ENCODE measurements around the gene PKD2.
"Not testable (repeated sequence)": the region's sequence is repeated elsewhere in the genome, so short reads cannot be mapped to it uniquely, and the experiment has no call there.

The PKD2 gene

GRCh38 chr4:88106205-88106604 lies 98.8 kb downstream of the PKD2 start:
- H3F3A ChIP-seq (ENCODE audit: insufficient read depth, low read length) = no peaks in the 10 kb centered on the region; the same call in 1 of the 2 replicates
- no peaks in the 10 kb centered on the region for H3K9me3 ChIP-seq (replicated peaks; ENCODE audit: insufficient read depth, low read length)
- no peak overlapping the region for H2AFZ ChIP-seq (ENCODE audit: low read length)
- H3K9me2 ChIP-seq (replicated peaks; ENCODE audit: insufficient read depth, low read length) = no peaks in the 10 kb centered on the region
- H3K36me3 ChIP-seq (replicated peaks; ENCODE audit: insufficient read depth, low read length) = no peaks in the 10 kb centered on the region
- no peak for TF ChIP-seq EZH2 (optimal IDR thresholded peaks at IDR 0.05; ENCODE audit: low read depth, low read length)
- no peaks in the 10 kb centered on the region for H3K27me3 ChIP-seq (replicated peaks; ENCODE audit: insufficient read depth, low read length)
- DNase-seq = no peak
- no peaks in the 10 kb centered on the region for H3K79me2 ChIP-seq (ENCODE audit: low read length)
- no peak overlapping the region for H3K4me2 ChIP-seq (ENCODE audit: low read depth, low read length)
- no peak overlapping the region for H3K9ac ChIP-seq (ENCODE audit: low read length)
- H3K4me1 ChIP-seq (ENCODE audit: low read length) = peaks cover 15% of the 10 kb centered on the region
- H3K27ac ChIP-seq (ENCODE audit: low read length) = no peak overlapping the region
- no peak overlapping the region for H3K4me3 ChIP-seq (ENCODE audit: low read length)
- H4K20me1 ChIP-seq (ENCODE audit: insufficient read depth, low read length) = no peaks in the 10 kb centered on the region

- Histone ChIP-seq H3K79me2 (ENCODE audit: low read length) (no peaks in the 10 kb centered on the region), H3K4me2 (ENCODE audit: low read depth, low read length) (no peak overlapping the region), H3K9me2 (replicated peaks; ENCODE audit: insufficient read depth, low read length) (no peaks in the 10 kb centered on the region), H3K4me3 (ENCODE audit: low read length) (no peak overlapping the region), H3K27me3 (replicated peaks; ENCODE audit: insufficient read depth, low read length) (no peaks in the 10 kb centered on the region), H4K20me1 (ENCODE audit: insufficient read depth, low read length) (no peaks in the 10 kb centered on the region), H3F3A (ENCODE audit: insufficient read depth, low read length) (no peaks in the 10 kb centered on the region; the same call in 1 of the 2 replicates), H3K36me3 (replicated peaks; ENCODE audit: insufficient read depth, low read length) (no peaks in the 10 kb centered on the region), H3K27ac (ENCODE audit: low read length) (no peak overlapping the region), H3K9me3 (replicated peaks; ENCODE audit: insufficient read depth, low read length) (no peaks in the 10 kb centered on the region), H3K9ac (ENCODE audit: low read length) (no peak overlapping the region), H3K4me1 (ENCODE audit: low read length) (peaks cover 9% of the 10 kb centered on the region), H2AFZ (ENCODE audit: low read length) (no peak overlapping the region)
- DNase-seq = no peak
- TF ChIP-seq EZH2 (optimal IDR thresholded peaks at IDR 0.05; ENCODE audit: low read depth, low read length) (no peak), CTCF (IDR thresholded peaks at IDR 0.05; ENCODE audit: low read length) (no peak), EZH2phosphoT487 (IDR thresholded peaks at IDR 0.05; ENCODE audit: low read length) (no peak)
These were observed 100.1 kb downstream of the PKD2 start for GRCh38 chr4:88107406-88108107.

GRCh38 chr4:88108108-88108465 lies 100.7 kb downstream of the PKD2 start:
- H3K9ac ChIP-seq (ENCODE audit: low read length); H4K20me1 ChIP-seq (ENCODE audit: insufficient read depth, low read length); H2AFZ ChIP-seq (ENCODE audit: low read length); H3K27me3 ChIP-seq (replicated peaks; ENCODE audit: insufficient read depth, low read length); DNase-seq; H3K9me3 ChIP-seq (replicated peaks; ENCODE audit: insufficient read depth, low read length); H3F3A ChIP-seq (ENCODE audit: insufficient read depth, low read length); H3K36me3 ChIP-seq (replicated peaks; ENCODE audit: insufficient read depth, low read length); H3K4me2 ChIP-seq (ENCODE audit: low read depth, low read length); H3K27ac ChIP-seq (ENCODE audit: low read length); H3K4me1 ChIP-seq (ENCODE audit: low read length); H3K79me2 ChIP-seq (ENCODE audit: low read length); H3K4me3 ChIP-seq (ENCODE audit: low read length); H3K9me2 ChIP-seq (replicated peaks; ENCODE audit: insufficient read depth, low read length): not testable (repeated sequence)

GRCh38 chr4:88108747-88109122 lies 101.3 kb downstream of the PKD2 start:
- Histone ChIP-seq H3K79me2 (ENCODE audit: low read length) (no peaks in the 10 kb centered on the region), H3K4me3 (ENCODE audit: low read length) (no peak overlapping the region), H3K4me2 (ENCODE audit: low read depth, low read length) (no peak overlapping the region), H3K27me3 (replicated peaks; ENCODE audit: insufficient read depth, low read length) (no peaks in the 10 kb centered on the region), H3K9me3 (replicated peaks; ENCODE audit: insufficient read depth, low read length) (no peaks in the 10 kb centered on the region), H3K27ac (ENCODE audit: low read length) (no peak overlapping the region), H3K4me1 (ENCODE audit: low read length) (peaks cover 9% of the 10 kb centered on the region), H3K36me3 (replicated peaks; ENCODE audit: insufficient read depth, low read length) (no peaks in the 10 kb centered on the region), H3F3A (ENCODE audit: insufficient read depth, low read length) (no peaks in the 10 kb centered on the region; the same call in 1 of the 2 replicates), H3K9ac (ENCODE audit: low read length) (no peak overlapping the region), H2AFZ (ENCODE audit: low read length) (no peak overlapping the region), H3K9me2 (replicated peaks; ENCODE audit: insufficient read depth, low read length) (no peaks in the 10 kb centered on the region), H4K20me1 (ENCODE audit: insufficient read depth, low read length) (no peaks in the 10 kb centered on the region)
- TF ChIP-seq CTCF (IDR thresholded peaks at IDR 0.05; ENCODE audit: low read length) (no peak), EZH2 (optimal IDR thresholded peaks at IDR 0.05; ENCODE audit: low read depth, low read length) (no peak), EZH2phosphoT487 (IDR thresholded peaks at IDR 0.05; ENCODE audit: low read length) (no peak)
- no peak for DNase-seq

Measured in MM.1S (cell line).